ENCODE results near the gene HNRNPAB. TPM values are rescaled to one million over a fixed set of nuclear protein-coding genes. Genes with fewer than 3 reads are reported as not detected.

The HNRNPAB gene
- total RNA-seq, 2 donors from 2014 or later: 66.3 to 124 TPM

- no peak for TF ChIP-seq CTCF (IDR thresholded peaks at IDR 0.05)
- no peak for ATAC-seq (ENCODE audit: insufficient number of reproducible peaks, low FRiP score, low read depth)
- Histone ChIP-seq H3K36me3 (no peaks in the 10 kb centered on the region), H3K27me3 (replicated peaks; ENCODE audit: insufficient read depth) (no peaks in the 10 kb centered on the region), H3K9me3 (no peaks in the 10 kb centered on the region), H3K4me1 (ENCODE audit: control insufficient read depth in 1 of 2, low read depth in 2 of 2) (no peaks in the 10 kb centered on the region), H3K27ac (no peak overlapping the region), H3K4me3 (no peak overlapping the region)
- no peak for DNase-seq (ENCODE audit: low spot score)
Observed at GRCh38 chr5:178245389-178245788, 41.1 kb downstream of the HNRNPAB start.

- Histone ChIP-seq H3K4me3 (no peak overlapping the region), H3K36me3 (no peaks in the 10 kb centered on the region), H3K27me3 (replicated peaks; ENCODE audit: insufficient read depth) (no peaks in the 10 kb centered on the region), H3K27ac (no peak overlapping the region), H3K9me3 (no peaks in the 10 kb centered on the region), H3K4me1 (ENCODE audit: control insufficient read depth in 1 of 2, low read depth in 2 of 2) (no peaks in the 10 kb centered on the region)
- DNase-seq (ENCODE audit: low spot score): no peak
- ATAC-seq (ENCODE audit: insufficient number of reproducible peaks, low FRiP score, low read depth): no peak
- no peak for TF ChIP-seq CTCF (IDR thresholded peaks at IDR 0.05)
Observed at GRCh38 chr5:178246624-178247279, 42.4 kb downstream of the HNRNPAB start.

GRCh38 chr5:178247481-178248456 is 43.4 kb downstream of the HNRNPAB start:
- no peak for TF ChIP-seq CTCF (IDR thresholded peaks at IDR 0.05)
- ATAC-seq (ENCODE audit: insufficient number of reproducible peaks, low FRiP score, low read depth) (no peak), DNase-seq (ENCODE audit: low spot score) (no peak)
- Histone ChIP-seq H3K27ac (no peak overlapping the region), H3K27me3 (replicated peaks; ENCODE audit: insufficient read depth) (no peaks in the 10 kb centered on the region), H3K4me1 (ENCODE audit: control insufficient read depth in 1 of 2, low read depth in 2 of 2) (no peaks in the 10 kb centered on the region), H3K36me3 (no peaks in the 10 kb centered on the region), H3K9me3 (no peaks in the 10 kb centered on the region), H3K4me3 (no peak overlapping the region)

GRCh38 chr5:178248750-178249149 is 44.4 kb downstream of the HNRNPAB start:
- ATAC-seq (ENCODE audit: insufficient number of reproducible peaks, low FRiP score, low read depth) (no peak), DNase-seq (ENCODE audit: low spot score) (no peak)
- no peaks in the 10 kb centered on the region for H3K4me1 ChIP-seq (ENCODE audit: control insufficient read depth in 1 of 2, low read depth in 2 of 2)

More at GRCh38 chr5:178248750-178249149, 44.4 kb downstream of the HNRNPAB start:
- H3K9me3 ChIP-seq: no peaks in the 10 kb centered on the region
- no peak overlapping the region for H3K27ac ChIP-seq
- no peaks in the 10 kb centered on the region for H3K27me3 ChIP-seq (replicated peaks; ENCODE audit: insufficient read depth)
- no peak for TF ChIP-seq CTCF (IDR thresholded peaks at IDR 0.05)
- H3K36me3 ChIP-seq: no peaks in the 10 kb centered on the region
- H3K4me3 ChIP-seq: no peak overlapping the region
